Stimulated activated CD4-positive, alpha-beta T cell treated with anti-CD3 and anti-CD28 coated beads, Interleukin-1b, Interleukin-23, amount 100 ng/mL, for 1 hour (primary cell): ENCODE data around the gene PCBD1.

Experiments used
- DNase-seq, 2 donors: peaks; one replicate each; pipeline ENCODE4 v3.0.0-alpha.2; 2020; ENCODE audit warnings: low read depth in 2 of 2

The PCBD1 gene

DNA sequence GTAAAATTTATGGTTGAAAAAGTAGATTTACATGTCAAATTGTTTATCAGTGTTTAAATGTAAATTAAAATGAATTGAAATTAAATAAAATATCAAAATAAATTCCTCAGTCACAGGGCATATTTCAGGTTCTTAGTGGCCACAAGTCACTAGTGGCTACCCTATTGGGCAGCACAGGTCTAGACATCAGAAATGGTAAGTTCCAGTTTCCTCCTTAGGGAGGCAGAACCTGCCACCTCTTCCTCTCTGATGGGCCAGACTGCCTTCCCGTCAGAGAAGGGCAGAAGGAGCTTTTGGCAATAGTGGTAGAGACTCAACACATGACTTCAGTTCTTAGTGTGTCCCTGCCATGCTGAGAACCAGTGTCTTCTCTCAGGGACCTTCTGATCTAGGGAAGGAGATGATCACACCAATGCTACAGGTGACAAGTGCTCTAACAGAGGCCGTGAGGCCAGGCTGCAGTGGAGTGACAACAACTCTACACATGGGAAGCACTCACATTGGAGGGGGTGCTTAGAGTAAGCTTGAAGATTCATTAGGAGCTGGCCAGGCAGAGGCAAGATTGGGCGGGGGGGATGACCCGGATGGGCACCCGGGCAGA lies 14.4 kb upstream of the PCBD1 start:
- no peak for DNase-seq

DNA sequence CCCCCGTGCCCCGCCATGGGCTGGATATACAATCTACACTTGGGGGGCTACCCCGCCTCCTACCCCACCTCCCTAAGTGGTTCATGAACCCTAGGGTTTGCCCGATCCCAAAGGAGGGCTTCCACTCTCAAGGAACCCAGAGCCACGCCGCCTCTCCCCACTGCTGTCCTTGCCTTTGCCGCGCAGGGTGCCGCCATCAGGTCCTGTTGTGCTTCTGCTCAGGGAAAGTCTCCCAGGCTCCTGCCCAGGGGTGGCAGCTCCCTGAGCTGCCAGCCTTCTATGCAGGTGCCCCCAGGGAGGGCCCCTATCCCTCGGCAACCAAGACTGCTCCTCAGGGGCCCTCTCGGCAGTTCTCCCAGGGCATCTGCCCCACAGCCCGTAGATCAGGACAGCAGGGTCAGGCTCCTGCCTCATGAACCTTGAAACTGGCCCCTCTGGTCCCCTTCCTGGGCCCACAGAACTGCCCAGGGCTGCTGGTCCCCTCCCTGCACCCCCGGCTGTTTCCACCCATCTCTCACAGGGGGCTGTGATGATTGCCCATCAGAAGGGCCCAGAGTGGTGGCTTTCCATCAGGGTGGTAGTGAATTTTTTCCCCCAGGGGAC lies 13.0 kb upstream of the PCBD1 start:
- no peak for DNase-seq

DNA sequence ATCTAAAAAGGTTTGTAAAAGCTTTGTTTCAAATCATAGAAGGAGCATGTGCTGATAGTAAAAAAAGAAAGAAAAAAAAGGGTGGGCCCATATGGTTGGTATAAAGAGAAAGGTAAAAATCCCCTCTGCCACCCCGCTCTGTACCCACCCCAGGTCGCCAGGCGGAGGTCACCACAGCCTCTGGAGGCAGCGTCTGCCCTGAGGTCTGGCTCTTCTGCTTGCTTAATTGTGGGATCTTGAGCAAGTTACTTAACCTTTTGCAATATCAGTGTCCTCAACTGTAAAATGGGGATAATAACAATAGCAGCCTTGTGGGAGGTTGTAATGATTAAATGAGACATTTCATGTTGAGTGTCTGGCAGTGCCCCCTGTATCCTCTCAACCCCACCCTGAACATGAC lies 10.7 kb upstream of the PCBD1 start:
- no peak for DNase-seq

GRCh38 chr10:70898687-70899086 lies 10.3 kb upstream of the PCBD1 start:
- DNase-seq, result no peak

GRCh38 chr10:70896551-70896950 lies 8.2 kb upstream of the PCBD1 start:
- no peak for DNase-seq

DNA sequence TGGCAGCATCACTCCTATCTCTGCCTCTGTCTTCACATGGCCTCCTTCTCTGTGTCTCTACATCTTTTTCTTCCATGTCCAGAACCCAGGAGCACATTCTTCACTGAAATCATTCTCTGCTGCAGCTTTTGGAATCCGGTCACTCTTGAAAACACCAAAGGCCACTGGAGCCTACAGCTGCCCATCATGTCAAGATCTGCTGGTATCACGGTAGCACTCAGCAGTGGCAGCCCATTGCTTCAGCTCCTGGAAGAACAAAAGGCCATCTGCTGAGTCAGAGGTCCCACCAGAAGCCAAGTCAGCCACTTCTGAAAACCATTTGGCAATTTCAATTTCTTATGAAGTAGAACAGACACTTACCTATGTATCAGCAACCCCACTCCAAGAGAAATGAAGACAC lies 6.1 kb upstream of the PCBD1 start:
- DNase-seq, result no peak

DNA sequence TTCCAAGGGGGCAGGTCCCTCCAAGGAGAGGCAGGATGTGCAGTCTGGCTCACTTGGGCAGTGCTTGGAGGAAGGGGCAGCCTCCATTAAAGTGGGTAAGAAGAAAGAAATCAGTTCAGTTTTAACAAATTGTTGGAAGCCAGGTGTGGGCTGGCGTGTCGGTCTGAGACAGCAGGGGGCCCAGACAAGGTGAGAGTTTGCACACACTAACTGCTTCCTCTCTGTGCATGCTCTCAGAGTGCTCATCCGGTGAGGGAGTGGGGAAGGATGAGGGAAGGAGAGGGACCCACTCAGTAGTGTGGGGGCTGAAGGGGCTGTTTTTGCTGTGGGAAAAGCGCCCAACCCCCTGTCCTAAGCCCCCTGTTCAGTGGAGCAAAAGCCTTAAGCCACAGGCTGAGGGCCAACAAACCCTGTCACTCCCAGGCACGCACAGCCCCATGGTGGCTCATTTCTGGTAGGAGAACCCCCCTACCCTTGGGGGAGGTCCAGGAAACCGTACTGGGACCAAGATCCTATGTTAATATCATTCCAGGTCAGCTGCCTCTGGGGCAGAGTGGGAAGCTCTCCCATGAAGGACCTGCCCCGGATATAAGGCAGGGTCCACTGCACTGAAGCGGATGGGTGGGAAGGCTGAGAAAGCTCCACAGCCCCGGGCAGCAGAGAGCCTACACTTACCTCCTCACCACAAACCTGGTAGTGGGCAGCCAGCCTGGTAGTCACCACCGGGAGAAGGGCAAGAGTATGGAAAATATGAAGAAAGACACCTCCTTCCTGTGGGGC lies 5.1 kb upstream of the PCBD1 start:
- DNase-seq, result no peak

GRCh38 chr10:70892631-70893030 lies 4.3 kb upstream of the PCBD1 start:
- no peak for DNase-seq

DNA sequence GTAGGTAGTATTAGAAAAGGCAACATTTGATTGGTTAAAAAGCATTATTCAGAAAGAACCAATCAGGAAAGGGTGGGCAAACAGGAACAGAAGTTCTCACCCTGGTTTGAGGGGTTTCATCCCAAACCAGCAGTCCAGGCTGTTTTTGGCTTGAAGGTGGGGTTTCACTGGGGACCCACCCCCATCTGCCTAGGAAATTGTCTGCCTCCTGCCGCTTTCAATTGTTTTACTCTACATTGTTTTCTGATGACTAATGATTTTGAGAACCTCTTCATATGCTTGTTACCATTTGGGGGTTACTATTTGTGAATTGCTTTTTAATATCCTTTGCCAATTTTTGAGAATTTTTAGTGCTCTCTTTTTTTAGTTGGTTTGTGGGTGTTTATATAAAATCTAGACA lies 3.3 kb upstream of the PCBD1 start:
- DNase-seq, result no peak

DNA sequence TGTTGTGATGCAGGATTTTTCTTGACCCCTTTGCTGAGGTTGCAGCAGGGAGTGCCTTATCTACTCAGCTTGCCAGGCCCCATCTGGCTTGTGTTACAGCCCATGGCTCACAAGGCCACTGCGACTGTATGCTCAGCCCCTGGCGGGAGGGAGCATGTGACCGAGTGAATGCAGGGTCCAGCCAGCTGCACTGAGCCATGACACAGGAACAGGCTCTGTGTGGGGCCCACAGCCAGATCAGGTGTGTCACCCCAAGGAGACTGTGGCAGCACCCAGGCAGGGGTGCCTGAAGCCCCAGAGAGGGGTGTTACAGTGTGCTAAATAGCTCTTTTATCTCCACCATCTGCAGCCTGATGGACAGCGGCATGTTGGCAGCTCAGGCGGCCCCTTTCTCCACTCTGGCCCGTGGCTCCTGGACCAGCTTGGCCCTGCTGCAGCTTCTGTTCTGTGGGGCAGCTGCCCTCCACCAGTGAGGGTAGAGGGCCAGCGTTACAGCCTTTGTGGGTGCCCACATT lies 2.6 kb upstream of the PCBD1 start:
- no peak for DNase-seq

GRCh38 chr10:70889291-70889690 lies 926 bp upstream of the PCBD1 start:
- DNase-seq, result no peak

- DNase-seq, result no peak
Observed at GRCh38 chr10:70886921-70887665, 1.3 kb downstream of the PCBD1 start.

- DNase-seq, result no peak
Observed at GRCh38 chr10:70885931-70886903, 2.1 kb downstream of the PCBD1 start.

DNA sequence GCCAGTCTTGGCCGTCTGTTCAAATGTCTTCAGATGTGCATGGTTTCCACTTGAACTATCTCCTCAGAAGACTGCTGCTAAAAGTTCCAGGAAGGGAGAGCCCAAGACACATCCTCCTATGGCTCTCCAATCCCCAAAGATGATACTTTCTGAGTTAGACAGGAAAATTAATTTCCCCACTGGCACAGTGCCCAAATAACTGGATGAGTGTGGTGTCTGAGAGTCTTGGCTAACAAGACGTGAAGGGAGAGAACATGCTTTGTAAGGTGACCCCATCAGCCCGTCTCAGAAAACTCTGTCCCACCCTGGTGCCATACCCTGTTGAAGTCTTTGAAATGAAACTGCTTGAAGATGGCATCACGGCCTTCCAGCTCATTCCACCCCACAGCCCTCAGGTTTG lies 2.9 kb downstream of the PCBD1 start:
- no peak for DNase-seq

DNA sequence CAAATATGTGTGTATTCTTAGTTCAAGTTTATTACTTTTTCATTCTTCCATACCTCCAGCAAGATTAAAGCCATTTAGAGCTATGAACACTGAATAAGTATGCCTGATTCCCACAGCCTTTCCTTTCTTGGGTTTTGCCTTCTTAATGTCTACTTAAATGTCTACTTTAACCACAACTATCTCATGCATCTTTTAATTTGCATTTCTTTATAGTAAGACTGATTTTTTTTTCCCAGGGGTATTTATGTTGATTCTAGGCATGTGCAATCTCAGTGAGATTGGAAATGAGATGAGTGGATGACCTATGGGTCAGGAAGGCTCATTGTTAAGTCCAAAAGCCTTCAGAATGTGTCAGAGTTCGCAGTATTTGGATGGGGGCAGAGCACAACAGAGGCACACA lies 3.6 kb downstream of the PCBD1 start:
- no peak for DNase-seq

DNA sequence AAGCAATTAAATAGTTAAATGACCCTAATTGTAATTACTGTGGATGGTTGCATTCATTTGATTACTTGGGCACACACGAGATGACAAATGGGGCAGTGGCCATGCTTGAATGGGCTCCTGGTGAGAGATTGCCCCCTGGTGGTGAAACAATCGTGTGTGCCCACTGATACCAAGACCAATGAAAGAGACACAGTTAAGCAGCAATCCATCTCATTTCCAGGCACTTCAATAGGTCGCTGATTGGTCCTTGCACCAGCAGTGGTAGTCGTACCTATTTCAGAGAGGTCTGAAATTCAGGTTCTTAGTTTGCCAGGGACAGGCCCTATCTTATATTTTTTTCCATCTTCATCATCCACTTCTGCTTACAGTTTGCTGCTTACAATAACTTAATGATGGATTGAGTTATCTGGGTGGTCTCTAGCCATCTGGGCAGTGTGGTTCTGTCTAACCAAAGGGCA lies 8.3 kb downstream of the PCBD1 start:
- peak; percentile 47 for DNase-seq

- no peak for DNase-seq
Observed at GRCh38 chr10:70879207-70879606, 9.2 kb downstream of the PCBD1 start.

GRCh38 chr10:70874061-70874460 lies 14.3 kb downstream of the PCBD1 start:
- DNase-seq, result no peak

GRCh38 chr10:70872291-70872690 lies 16.1 kb downstream of the PCBD1 start:
- DNase-seq, result no peak

DNA sequence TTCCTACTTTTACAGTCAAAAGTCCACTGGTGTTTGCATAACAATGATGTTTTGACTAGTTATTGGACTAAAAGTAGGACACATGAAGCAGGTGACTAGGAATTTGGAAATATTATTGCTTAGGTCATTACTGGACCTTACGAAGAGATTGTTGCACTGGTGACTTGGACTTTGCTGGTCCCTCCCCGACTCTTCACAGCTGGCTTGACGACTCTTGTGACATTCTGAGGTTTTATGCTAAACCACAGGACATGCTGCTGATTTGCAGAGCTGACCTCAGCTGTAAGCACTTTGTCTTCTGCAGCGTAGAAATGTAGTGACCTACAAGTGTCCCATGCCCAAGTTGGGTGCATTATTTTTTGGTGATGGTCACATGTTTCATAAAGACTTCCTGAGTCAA lies 21.9 kb downstream of the PCBD1 start:
- no peak for DNase-seq

- DNase-seq, result no peak
Observed at GRCh38 chr10:70864935-70865334, 23.4 kb downstream of the PCBD1 start.
